NCI-H187 (cell line): Measurements from ENCODE around the gene ZFP36L1.

Source experiments
- DNase-seq, 2 experiments: peaks; one replicate each; lab custom pipeline; 2025; lab: John Stamatoyannopoulos, UW

The ZFP36L1 gene

GRCh38 chr14:68762953-68763764 lies 29.7 kb downstream of the ZFP36L1 start:
- DNase-seq: no peak

DNA sequence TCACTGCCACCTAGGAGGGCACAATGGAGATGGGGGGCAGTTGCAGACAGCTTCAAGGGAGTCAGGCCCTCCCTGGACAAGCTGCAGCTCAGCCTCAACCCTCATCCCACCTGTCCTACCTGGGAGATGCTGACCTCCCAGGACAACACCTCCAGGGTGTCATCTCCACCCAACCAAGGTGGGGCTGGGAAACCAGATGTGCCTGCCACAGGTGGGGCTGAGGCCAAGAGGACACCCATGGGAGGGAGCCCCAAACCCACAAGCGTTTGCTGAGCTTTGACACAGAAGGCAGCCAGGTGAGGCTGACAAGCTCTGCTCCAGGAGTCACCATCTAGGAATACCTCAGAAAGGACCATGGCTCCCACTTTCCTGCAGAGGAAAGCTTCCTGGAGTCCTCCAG lies 31.5 kb downstream of the ZFP36L1 start:
- no peak for DNase-seq

GRCh38 chr14:68760761-68761160 lies 32.1 kb downstream of the ZFP36L1 start:
- DNase-seq: no peak

DNA sequence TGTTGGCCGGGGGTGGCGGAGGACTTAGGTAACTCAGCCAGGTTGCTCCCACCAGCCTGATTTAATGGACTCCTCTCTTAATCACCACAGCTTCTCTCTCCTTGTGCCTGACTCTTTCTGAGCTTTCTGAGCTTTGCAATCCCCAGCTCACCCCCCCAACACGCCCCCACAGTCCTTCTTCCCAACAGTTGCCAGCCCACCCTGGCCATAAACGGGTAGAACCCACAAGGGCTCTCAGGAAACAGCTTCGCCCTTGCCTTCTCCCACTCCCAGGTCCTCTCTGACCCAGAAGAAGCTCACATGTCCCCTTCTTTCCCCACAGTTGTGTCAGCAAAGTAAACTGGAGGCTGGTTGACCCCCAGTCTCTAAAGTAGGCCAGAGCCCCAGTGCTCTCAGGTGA lies 32.9 kb downstream of the ZFP36L1 start:
- DNase-seq: no peak

GRCh38 chr14:68759017-68759560 lies 33.8 kb downstream of the ZFP36L1 start:
- no peak for DNase-seq

DNA sequence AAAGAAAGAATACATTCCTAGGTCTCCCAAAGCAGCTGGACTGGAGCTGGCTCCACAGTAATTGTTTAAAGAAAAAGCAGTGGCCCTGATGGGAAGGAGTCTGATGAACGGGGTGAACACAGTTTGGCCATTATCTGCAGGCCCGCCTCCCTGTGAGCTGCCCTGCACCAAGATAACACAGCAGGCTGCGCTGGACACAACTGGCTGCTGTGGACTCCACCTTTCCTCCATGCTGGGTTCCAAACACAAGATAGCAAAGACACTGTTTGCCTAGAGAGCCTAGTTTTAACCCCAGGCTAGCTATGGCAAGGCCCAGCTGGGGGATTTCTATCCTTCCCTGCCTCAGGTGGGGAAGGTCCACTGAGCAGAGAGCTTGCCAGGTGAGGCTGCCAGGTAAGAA lies 34.6 kb downstream of the ZFP36L1 start:
- DNase-seq: no peak

- no peak for DNase-seq
Observed at GRCh38 chr14:68757618-68758081, 35.2 kb downstream of the ZFP36L1 start.

- DNase-seq: no peak
Observed at GRCh38 chr14:68756734-68757133, 36.1 kb downstream of the ZFP36L1 start.

DNA sequence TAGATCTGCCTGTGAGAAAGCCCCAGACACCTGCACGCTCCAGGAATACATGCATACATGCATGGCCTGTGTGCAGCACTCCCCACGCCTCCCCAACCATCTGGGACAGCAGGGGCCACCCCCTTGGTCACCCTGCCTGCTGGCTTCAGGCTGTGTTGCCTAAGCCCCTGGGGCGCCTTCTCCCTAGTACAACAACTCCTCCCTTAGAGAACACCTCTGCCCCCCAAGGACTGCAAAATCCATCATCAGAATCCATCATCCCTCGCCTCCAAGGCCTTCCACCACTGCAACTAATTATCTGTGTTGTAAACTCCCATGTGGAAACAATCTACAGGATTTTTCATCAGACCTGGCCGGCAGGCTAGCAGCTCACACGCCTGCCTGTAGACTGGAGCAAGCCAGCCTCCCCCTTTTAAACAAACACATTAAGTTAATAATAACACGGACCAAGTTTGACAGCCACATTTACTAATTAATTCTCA lies 36.8 kb downstream of the ZFP36L1 start:
- DNase-seq: no peak

GRCh38 chr14:68755016-68755353 lies 37.9 kb downstream of the ZFP36L1 start:
- no peak for DNase-seq

GRCh38 chr14:68753690-68754089 lies 39.2 kb downstream of the ZFP36L1 start:
- no peak for DNase-seq

DNA sequence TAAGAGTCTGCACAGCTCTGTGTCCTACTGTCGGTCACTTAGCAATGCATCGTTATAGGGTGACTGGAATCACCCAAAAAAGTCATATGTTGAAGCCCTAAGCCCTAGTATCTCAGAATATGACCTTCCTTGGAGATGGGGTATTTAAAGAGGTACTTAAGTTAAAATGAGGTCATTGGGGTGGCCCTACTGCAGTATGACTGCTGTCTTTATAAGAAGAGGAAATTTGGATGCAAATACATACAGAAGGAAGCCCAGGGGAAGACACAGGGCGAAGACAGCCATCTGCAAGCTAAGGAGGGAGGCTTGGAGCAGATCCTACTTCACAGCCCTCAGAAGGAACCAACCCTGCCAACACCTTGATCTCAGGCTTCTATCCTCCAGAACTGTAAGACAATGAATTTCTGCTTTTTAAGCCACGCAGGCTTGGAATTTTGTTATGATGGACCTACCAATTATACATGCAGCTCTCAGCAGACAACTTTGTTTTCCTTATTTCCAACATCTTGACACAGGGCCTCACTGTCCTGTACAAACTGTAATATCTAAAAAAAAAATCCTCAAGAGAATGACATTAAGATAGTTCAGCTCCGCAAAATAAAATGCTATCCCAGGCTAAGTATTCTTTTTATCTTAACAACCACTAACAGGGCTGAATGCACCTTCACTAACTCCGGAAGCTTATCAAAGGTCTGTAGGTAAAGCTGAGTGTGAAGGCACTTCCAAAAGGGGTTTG lies 40.4 kb downstream of the ZFP36L1 start:
- DNase-seq: no peak

DNA sequence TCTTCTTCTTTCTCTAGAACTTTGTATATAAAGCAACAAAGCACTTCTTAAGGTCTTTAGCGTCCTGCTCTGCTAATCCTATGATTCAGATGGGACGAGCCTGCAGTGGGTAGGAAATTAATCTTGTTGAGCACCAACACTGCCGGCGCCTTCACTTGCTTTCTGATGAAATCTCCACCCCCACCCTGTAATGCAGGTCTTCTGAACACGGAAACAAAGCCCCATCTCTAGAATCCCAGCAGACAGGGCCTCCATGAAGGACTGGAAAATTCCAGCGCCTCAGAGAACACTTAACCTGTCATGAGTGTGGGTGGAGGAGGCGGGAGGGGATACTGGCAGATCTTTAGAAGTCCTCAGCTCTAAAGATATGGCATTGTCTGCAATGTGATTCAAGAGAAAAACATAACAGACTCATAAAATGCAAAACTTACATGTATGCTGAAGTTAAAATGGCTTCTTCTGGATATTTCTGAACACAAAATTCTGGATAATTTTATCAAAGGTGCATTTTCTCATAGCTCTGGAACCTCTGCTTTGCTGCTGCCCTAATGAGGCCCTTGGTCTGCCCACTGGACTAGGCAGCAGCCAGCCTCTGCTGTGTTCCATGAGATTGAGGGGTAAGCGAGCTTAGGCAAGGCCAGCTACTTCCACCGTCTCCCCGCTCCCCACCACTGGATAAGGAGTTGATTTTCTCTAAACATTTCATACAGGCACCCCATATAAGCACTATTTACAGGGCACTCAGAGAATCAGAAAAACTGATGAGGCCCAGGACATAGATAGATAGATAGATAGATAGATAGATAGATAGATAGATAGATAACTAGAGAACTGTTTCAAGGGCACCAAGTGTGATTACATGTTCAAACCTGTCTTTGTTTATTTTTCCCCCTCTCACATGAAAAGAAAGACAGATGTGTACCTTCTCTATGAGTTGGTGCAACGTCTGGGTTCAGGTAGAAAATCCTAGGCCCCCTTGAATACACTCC lies 43.1 kb downstream of the ZFP36L1 start:
- DNase-seq: no peak

DNA sequence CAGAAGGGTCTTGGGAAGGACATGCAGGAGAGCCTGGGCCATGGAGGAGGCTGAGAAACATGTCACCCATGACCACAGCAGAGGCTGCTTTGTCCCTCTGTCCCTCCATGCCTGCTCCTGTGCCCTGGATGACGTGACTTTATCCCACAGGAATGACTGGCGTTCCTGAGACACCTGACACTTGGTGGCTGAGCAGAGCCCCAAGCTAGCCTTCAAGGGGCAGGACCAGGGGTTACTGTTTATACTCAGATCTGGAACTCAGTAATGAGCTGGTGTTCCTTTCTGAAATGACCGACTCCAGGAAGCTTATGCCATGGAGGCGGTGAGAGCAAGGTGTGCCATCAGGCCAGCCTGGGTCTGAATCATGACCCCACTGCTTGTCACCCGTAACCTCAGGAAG lies 44.2 kb downstream of the ZFP36L1 start:
- DNase-seq: no peak

DNA sequence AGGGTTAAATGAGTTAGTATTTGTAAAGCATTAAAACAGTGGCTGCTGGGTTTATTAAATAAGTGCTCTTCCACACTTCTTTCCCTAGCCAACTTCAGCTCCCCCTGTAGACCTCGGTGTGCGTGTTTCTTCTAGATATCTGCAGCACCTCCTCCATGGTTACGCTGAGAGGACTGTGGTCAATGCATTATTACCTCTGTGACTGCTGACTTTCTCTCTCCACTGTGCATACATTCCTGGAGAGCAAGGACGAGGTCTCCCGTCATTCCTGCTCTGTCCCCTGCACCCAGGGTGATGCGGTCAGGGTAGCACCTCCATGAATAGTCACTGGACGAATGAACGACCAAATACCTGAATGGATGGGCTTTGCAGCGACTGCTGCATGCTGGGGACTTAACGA lies 44.6 kb downstream of the ZFP36L1 start:
- DNase-seq: no peak

GRCh38 chr14:68747393-68747792 lies 45.5 kb downstream of the ZFP36L1 start:
- DNase-seq: no peak

GRCh38 chr14:68744613-68745012 lies 48.3 kb downstream of the ZFP36L1 start:
- no peak for DNase-seq

DNA sequence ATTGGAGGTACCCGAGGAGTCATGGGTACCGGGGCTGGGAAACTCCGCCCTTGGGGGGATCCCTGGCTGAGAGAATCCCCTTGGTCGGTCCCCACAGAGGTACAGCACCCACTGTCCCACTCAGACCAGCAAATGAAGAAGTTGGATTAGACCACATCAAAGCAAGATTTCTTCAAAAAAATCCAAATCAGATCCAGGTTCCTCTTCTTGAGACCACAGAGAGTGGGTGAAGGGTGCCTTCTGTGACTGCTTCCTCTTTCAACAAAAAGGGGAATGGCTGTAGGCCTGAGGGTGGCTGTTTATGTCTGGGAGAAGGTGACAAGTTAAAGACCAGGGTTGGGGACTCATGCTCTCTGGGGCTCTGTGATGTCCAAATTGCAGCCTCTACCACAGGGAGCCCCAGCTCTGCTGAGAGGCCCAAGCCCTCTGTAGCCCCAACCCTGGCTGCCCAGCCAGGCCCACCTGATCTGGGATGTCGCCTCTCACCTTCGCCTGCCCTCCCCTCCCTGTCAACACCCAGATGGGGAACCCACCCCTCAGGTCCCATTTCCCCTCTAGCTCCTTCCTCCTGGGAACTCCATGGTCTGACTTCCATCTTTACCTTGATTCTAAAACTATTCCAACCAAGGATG lies 50.9 kb downstream of the ZFP36L1 start:
- DNase-seq: no peak

DNA sequence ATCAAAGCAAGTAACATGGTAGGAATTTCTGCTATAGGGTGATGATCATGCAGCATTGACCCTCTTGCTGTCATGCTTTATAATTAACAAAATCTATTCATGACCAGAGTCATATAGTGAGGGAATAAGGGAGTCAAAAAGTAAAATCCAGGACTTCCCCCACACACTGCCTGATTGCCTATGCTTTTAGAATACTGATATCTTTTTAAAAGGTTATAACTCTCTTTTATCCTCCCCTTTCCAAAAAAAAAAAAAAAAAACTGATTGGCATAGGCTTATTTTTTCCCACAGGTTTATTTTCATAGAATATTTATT lies 51.4 kb downstream of the ZFP36L1 start:
- no peak for DNase-seq

DNA sequence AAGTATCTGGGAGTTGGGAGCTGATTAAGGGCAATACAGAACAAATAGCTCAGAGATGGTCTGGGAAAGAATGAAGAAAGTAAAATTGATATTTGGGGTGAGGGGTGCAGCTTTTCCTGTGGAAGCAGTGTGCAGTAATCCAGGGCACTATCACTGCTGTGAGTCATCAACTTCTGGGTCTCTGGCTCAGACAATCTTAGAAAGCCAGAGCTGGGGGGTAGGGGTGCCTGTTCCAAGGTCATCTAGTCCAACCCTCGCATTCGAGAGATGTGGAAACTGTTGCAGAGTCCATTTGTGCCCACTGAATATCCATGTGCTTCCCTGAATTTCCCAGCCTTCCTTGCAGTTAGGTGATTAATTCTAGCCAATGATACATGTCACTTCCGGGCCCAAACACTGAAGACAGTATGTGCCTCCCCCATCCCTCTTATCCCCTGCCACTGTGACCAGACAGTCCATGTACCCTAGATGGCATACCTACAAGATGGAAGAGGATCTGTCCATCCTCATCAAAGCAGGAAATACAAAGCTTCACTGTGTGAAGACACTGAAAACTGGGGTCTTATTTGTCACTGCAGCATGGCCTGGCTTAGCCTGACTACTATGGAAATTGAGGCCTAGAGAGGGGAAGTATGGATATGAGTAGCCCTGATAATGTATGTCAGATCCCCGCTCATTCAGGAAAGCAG lies 51.9 kb downstream of the ZFP36L1 start:
- DNase-seq: no peak

DNA sequence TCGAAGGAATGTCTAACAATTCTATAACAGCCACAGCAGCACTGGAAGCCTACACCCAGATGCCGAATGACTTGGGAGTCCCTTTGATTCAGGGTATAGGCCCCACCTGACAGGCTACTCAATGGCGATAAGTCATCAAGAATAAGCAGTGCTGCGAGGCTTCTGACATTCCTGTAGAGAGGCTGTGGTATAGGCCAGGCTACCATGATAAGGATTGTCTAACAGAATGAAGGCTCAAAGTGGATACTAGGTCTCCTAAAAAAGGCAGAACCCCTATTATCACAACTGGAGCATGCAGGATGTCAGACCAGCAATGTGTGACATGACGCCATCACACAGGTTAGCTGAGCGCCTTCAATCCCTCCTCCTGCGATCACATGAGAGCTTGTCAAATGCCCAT lies 53.2 kb downstream of the ZFP36L1 start:
- no peak for DNase-seq
